ENCODE measurements around the gene AKTIP.
"Not testable (repeated sequence)": the region's sequence is repeated elsewhere in the genome, so short reads cannot be mapped to it uniquely, and the experiment has no call there.

Gene AKTIP

DNA sequence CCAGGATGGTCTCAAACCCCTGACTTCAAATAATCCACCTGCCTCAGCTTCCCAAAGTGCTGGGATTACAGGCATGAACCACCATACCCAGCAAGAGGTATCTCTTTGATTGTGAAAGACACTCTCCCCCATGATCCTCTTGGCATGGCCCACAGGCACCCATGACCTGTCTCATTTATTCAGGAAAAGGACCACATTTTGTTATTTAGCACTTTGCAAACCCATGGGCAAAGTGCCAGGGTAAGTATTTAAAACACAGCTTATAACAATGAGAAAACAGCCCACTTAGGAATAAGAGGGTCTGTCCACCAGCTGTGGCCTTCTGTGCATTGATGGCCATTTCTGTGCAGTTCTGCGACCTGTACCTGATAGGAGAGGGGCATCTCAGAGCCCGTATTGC lies 12.8 kb upstream of the AKTIP start:
- DNase-seq (ENCODE audit: low read depth in 1 of 2, low spot score in 1 of 2): no peak

GRCh38 chr16:53515259-53515658 lies 12.2 kb upstream of the AKTIP start:
- no peak for DNase-seq (ENCODE audit: low read depth in 1 of 2, low spot score in 1 of 2)

GRCh38 chr16:53512795-53513194 lies 9.8 kb upstream of the AKTIP start:
- not testable (repeated sequence) for DNase-seq (ENCODE audit: low read depth in 1 of 2, low spot score in 1 of 2)

GRCh38 chr16:53511403-53512280 lies 8.6 kb upstream of the AKTIP start:
- DNase-seq (ENCODE audit: low read depth in 1 of 2, low spot score in 1 of 2): no peak

DNA sequence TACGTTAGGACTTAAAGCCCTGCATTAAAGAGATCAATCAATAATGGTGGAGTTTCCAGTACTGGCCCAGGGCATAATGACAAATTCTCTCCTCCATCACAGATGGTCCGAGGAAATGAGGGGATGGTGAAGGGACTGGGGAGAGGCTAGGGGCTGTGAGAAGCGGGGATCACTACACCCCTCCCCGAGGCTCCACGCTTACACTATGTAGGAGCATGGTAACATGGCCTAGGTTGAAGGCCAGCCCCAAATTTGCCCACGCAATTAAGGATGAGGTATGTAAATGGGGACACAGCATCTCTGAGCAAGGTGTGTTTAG lies 8.0 kb upstream of the AKTIP start:
- DNase-seq (ENCODE audit: low read depth in 1 of 2, low spot score in 1 of 2): no peak

- no peak for DNase-seq (ENCODE audit: low read depth in 1 of 2, low spot score in 1 of 2)
Measured at GRCh38 chr16:53510704-53511070, 7.7 kb upstream of the AKTIP start.

DNA sequence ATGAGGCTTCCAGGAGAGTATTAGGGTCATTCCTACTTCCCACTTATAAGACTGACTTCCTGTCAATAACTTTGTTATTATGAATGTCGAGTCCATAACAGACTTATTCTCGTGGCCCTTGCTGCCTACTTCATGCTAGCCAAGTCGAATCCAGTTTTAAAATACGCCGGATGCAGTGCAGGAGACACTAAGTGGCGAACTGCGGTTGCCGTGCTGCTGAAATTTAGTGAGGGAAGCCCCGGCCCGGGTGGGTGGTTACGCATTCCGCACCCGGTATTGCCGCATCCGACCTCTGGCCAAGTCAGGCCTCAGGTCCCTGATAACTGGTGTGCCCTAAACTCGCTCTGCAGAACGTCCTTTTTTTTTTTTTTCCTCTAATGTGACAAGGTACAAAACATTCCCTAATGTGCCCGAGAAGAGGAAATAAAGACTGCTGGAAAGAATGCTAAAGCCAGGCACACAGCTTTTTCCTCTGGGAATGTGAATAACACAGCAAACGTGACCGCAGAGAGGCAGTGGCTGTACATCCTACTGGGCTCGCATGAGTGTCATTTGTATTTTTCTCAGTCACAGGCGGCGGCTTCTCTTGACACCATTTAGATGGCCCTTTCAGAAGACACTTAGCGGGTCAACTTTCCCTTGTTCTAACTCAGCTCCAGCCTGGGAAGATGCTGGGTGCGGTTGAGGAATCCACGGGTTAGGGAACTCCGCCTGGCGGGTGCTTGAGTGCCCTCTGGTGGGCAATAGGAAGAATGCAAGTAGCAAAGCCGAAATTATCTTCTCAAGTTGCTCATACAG lies 7.1 kb upstream of the AKTIP start:
- peak in 1 of 2 donors; percentile 22 for DNase-seq (ENCODE audit: low read depth in 1 of 2, low spot score in 1 of 2)

DNA sequence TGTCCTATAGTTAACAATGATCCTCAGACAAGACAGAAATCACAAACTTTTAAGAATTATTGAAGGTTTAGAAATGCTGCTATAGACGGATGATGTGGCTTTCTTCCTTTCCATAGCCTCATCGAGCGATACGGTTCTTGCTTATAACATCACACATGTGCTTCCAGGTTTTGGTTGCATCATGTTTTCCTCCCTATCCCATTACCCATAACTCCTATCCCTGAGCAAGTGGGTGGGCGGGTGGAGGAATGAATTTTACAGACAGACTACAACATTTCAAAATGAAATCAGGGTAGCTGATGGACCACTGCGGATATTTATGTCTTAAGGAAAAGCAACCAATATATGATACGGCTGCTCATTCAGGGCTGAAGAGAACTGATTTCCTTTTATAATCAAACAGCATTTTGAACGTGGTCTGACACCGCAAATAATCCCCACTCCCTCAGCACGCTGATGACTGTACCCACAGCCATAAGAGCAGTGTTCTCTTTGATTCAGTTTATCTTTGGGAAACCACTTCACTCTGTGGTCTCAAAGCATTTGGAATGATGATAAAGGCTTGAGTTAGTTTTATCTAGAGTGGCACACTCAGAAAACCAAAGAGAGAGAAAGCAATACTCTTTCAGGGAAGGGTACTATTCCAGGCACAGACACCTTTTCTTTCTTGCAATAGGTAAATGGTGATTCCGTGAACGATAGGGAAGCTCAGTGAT lies 4.6 kb upstream of the AKTIP start:
- DNase-seq (ENCODE audit: low read depth in 1 of 2, low spot score in 1 of 2): no peak

GRCh38 chr16:53506254-53506653 lies 3.2 kb upstream of the AKTIP start:
- no peak for DNase-seq (ENCODE audit: low read depth in 1 of 2, low spot score in 1 of 2)

- DNase-seq (ENCODE audit: low read depth in 1 of 2, low spot score in 1 of 2): no peak
Measured at GRCh38 chr16:53504665-53505064, 1.7 kb upstream of the AKTIP start.

DNA sequence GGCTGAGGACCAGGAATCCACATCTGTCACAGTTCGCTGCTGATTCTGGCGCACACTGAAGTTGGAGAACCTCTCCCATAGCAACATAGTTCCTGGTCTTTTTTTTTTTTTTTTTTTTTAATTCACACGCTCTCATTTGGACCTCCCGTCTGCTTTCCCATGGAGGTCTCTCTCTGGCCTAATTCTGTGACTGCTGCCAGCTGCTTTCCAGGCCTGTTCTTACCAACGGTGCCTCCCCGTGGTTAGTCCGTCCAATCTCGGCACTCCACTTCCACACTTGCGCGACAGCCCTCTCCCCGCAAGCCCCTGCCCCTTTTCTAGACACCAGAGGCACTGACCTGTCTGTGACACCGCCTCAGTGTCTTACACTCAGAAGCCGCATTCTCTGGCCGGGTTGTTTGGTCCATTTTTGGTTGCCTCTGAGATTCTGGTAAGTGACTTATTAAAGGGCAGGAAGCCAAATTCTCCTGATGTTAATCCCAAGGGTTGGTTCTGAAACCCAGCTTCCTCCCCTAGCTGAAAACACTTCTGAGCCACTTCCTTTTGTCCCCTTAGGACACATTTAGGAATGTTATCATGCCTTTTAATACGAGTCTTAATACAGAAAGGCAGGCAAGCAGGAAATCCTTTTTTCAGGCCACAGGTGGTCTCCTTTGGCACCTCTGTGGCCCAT lies 1.1 kb upstream of the AKTIP start:
- DNase-seq (ENCODE audit: low read depth in 1 of 2, low spot score in 1 of 2): no peak

DNA sequence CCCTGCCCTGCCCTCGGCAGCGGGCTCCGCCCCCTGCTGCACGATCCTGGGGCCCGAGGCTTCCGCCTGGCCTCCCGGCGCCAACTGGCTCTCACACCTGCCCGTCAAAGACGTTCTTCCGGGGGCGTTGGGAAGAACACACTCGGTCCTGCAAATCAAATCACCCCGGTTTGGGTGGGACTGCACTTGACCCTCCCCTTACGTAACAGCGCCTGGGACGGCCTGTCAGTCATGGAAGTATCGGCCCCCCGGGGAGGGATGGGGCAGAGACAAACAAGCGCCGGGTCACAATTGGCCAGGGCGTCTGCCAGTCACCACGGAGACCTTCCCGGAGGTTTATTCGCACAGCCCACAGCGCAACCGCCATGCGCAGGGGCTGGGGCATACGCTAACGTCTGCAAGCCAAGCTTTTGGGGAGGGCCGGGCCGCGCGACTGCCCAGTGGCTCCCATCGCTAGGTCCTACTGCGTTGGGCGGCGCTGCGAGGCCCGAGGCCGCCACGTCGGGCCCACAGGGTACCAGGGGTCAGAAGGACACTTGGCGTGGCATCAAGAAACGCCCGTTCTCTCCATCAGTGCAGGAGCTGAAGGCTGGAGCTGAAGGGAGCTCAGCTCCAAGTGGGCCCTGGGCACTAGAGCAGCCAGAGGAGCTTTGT lies 388 bp upstream of the AKTIP start:
- peak; percentile 99 for DNase-seq (ENCODE audit: low read depth in 1 of 2, low spot score in 1 of 2)

- no peak for DNase-seq (ENCODE audit: low read depth in 1 of 2, low spot score in 1 of 2)
Measured at GRCh38 chr16:53501216-53501859, 1.7 kb downstream of the AKTIP start.

- DNase-seq (ENCODE audit: low read depth in 1 of 2, low spot score in 1 of 2): no peak
Measured at GRCh38 chr16:53498984-53499383, 4.0 kb downstream of the AKTIP start.

DNA sequence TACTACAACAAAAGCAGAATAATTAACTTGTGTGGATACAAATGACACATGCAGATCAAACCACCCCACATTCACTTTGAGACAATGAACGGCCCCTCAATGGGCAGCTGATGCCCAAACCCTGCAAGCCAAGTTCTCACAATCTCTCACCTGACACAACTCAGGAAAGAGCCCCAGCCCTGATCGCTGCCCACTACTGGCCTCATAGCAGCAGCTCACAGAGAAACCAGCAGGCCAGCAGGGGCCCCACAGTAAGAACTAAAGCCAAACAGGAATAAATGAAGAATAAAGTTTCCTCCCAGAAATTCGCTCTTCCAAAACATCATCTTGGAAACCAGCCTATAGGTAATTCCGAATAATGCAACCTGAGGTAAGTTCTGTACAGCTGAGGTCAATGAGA lies 7.7 kb downstream of the AKTIP start:
- DNase-seq (ENCODE audit: low read depth in 1 of 2, low spot score in 1 of 2): no peak

DNA sequence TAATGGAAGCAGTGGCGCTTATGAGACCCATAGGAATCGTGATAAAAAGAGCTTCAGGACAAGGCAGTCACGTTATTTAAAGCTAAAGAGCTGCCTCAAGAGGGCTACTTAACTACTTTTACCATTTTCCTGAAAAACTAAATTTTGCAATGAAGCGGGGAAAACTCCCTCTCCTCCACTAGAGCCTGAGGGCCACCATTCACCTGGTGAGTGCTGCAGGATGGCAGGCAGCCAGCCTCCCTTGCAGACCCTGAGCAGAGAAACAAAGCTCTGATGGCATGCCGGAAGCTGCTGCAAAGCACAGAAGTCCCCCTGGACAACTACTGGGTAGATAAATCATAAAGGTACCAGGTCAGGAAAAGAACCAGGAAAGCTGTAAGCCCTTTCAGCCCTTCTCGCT lies 8.4 kb downstream of the AKTIP start:
- no peak for DNase-seq (ENCODE audit: low read depth in 1 of 2, low spot score in 1 of 2)

DNA sequence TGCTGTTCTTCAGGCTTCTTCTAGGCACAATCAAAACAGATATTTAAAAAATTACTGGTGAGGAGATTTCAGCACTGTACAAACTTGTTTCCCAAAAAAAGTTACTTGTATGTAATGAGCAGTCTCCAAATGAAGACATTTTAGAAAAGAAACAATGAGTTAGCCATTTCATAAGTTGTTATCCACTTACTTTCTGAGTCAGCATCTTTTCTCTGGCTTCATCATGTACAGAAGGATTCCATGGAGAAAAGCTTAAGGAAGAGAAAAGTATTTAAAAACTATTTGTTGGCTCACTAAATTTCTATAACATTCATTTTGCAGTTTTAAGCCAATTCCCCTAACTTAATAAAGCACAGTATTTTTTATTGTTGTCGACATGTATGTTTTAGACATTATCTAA lies 10.5 kb downstream of the AKTIP start:
- no peak for DNase-seq (ENCODE audit: low read depth in 1 of 2, low spot score in 1 of 2)

DNA sequence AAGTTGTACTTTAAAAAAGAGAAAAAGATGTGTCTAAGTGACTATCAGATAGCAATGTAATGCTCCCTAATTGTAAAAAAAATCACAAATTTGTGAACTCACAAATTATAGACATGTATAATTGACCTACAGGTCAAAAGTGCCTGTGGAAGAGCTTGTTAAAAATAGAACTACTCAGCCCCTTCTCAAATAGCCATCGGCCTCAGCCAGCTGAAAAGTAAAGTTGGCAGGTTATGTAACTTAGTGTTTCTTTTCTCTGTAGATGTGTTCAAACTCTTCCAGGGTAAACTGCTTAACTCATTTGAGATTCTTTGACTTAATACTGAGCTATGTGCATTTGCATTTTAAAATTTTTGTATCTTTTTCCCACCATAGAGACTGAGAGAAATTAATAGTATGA lies 13.3 kb downstream of the AKTIP start:
- DNase-seq (ENCODE audit: low read depth in 1 of 2, low spot score in 1 of 2): no peak

DNA sequence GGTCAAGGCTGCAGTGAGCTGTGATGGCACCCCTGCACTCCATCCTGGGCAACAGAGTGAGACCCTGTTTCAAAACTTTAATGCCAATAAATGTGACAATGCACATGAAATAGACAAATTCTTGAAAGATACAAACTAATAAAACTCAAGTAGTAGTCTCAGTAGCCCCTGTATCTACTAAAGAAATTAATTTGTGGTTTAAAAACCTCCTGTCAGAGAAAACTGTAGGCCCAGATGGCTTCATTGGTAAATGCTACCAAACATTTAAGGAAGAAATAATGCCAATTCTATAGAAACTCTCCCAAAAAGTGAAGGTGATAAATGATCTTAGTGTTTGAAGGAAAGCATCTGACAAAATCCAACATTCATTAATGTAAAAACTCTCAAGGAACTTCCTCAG lies 16.8 kb downstream of the AKTIP start:
- no peak for DNase-seq (ENCODE audit: low read depth in 1 of 2, low spot score in 1 of 2)

DNA sequence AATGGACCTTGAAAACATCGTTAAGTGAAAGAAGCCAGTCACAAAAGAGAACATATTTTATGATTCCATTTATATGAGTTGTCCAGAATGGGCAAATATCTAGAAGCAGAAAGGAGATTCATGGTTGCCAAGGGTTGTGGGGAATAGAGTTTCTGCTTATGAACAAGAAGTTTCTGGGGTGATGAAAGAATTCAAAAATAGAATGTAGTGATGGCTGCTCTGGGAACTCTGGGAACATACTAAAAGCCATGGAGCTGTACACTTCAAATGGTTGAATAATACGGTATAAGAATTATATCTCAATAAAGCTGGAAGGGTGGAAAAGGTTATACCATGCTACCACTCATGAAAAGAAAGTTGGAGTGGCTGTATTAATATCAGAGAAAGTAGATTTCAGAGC lies 18.5 kb downstream of the AKTIP start:
- no peak for DNase-seq (ENCODE audit: low read depth in 1 of 2, low spot score in 1 of 2)

Measured in stimulated activated CD4-positive, alpha-beta T cell treated with anti-CD3 and anti-CD28 coated beads, Interleukin-15, amount 100 ng/mL, for 1 hour (primary cell).